DMS53 (cell line): ENCODE measurements around the gene S100A7A.

Experiments used
- DNase-seq: peaks from one replicate; lab custom pipeline; 2025; lab: John Stamatoyannopoulos, UW

The S100A7A gene

GRCh38 chr1:153415850-153416570 lies at the start of gene S100A7A:
TSS of gene S100A7A (plus strand) at chr1:153416520. CDS start at chr1:153418083, 1,563 bp downstream.
- no peak for DNase-seq

GRCh38 chr1:153367090-153367489 lies 49.2 kb upstream of the S100A7A start:
- no peak for DNase-seq

GRCh38 chr1:153368495-153368894 lies 47.8 kb upstream of the S100A7A start:
- no peak for DNase-seq

- no peak for DNase-seq
Measured at GRCh38 chr1:153370146-153370545, 46.2 kb upstream of the S100A7A start.

GRCh38 chr1:153371231-153371630 lies 45.1 kb upstream of the S100A7A start:
- no peak for DNase-seq

GRCh38 chr1:153372571-153372970 lies 43.7 kb upstream of the S100A7A start:
- no peak for DNase-seq

GRCh38 chr1:153374071-153374470 lies 42.2 kb upstream of the S100A7A start:
- no peak for DNase-seq

- DNase-seq = no peak
Measured at GRCh38 chr1:153375511-153375910, 40.8 kb upstream of the S100A7A start, which contains the start of gene S100A12. TSS of gene S100A12 (minus strand) at chr1:153375621. CDS start at chr1:153374592, 1,029 bp downstream.

GRCh38 chr1:153379591-153379990 lies 36.7 kb upstream of the S100A7A start:
- no peak for DNase-seq

GRCh38 chr1:153380711-153381110 lies 35.6 kb upstream of the S100A7A start:
- no peak for DNase-seq

- DNase-seq = no peak
Measured at GRCh38 chr1:153384958-153385580, 31.3 kb upstream of the S100A7A start.

GRCh38 chr1:153386500-153386901 lies 29.8 kb upstream of the S100A7A start:
- no peak for DNase-seq

GRCh38 chr1:153387001-153387400 lies 29.3 kb upstream of the S100A7A start:
- DNase-seq = no peak

GRCh38 chr1:153387785-153388184 lies 28.5 kb upstream of the S100A7A start:
- DNase-seq = no peak

GRCh38 chr1:153389401-153389800 lies 26.9 kb upstream of the S100A7A start:
- DNase-seq = no peak

- no peak for DNase-seq
Measured at GRCh38 chr1:153389973-153390879, 26.1 kb upstream of the S100A7A start.

GRCh38 chr1:153390938-153391710 lies 25.2 kb upstream of the S100A7A start, which contains the start of gene S100A8:
TSS of gene S100A8 (minus strand) at chr1:153391073. CDS start at chr1:153390535, 538 bp downstream.
- DNase-seq = no peak

GRCh38 chr1:153392258-153392657 lies 24.1 kb upstream of the S100A7A start:
- DNase-seq = no peak

GRCh38 chr1:153392822-153393221 lies 23.5 kb upstream of the S100A7A start:
- DNase-seq = no peak

GRCh38 chr1:153393926-153394325 lies 22.4 kb upstream of the S100A7A start:
- DNase-seq = no peak

GRCh38 chr1:153394391-153394790 lies 21.9 kb upstream of the S100A7A start:
- no peak for DNase-seq
